ENCODE results near the gene TAF1B.
"Not testable (repeated sequence)": the region's sequence is repeated elsewhere in the genome, so short reads cannot be mapped to it uniquely, and the experiment has no call there.

Gene TAF1B

DNA sequence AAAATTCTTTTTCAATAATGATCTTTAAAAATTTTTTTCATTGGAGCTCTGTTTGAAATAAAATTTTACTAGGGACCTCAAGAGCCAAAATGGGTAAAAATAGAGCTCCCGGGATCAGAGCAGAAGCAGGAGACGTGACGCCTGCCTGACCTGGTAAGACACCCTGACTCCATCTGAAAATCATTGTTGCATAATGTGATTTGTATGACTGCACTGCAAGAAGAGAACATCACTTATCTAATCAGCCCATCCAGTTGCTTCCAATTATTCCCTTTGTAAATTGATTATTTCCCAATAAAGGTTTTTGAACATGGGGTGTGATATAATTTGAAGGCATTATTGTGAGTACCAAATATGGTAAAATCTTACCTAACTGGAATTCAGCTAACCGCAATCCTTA lies 17.1 kb upstream of the TAF1B start:
- POLR2A ChIA-PET (ENCODE audit: low non-redundant PET): interaction anchor here (0.6 kb wide), 1 partner anchor 271 kb away, joined by 3 read pairs; no protein-coding TSS in a partner anchor
- TF ChIP-seq, protein P1, sequence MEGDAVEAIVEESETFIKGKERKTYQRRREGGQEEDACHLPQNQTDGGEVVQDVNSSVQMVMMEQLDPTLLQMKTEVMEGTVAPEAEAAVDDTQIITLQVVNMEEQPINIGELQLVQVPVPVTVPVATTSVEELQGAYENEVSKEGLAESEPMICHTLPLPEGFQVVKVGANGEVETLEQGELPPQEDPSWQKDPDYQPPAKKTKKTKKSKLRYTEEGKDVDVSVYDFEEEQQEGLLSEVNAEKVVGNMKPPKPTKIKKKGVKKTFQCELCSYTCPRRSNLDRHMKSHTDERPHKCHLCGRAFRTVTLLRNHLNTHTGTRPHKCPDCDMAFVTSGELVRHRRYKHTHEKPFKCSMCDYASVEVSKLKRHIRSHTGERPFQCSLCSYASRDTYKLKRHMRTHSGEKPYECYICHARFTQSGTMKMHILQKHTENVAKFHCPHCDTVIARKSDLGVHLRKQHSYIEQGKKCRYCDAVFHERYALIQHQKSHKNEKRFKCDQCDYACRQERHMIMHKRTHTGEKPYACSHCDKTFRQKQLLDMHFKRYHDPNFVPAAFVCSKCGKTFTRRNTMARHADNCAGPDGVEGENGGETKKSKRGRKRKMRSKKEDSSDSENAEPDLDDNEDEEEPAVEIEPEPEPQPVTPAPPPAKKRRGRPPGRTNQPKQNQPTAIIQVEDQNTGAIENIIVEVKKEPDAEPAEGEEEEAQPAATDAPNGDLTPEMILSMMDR (conservative IDR thresholded peaks at IDR 0.05; ENCODE audit: low read depth): no peak
- CTCF ChIA-PET: interaction anchor here (1.8 kb wide), 1 partner anchor 12 kb away, joined by 11 read pairs; no protein-coding TSS in a partner anchor
- DNase-seq (ENCODE audit: low spot score): no peak
- H3K27ac ChIP-seq: no peak overlapping the region

DNA sequence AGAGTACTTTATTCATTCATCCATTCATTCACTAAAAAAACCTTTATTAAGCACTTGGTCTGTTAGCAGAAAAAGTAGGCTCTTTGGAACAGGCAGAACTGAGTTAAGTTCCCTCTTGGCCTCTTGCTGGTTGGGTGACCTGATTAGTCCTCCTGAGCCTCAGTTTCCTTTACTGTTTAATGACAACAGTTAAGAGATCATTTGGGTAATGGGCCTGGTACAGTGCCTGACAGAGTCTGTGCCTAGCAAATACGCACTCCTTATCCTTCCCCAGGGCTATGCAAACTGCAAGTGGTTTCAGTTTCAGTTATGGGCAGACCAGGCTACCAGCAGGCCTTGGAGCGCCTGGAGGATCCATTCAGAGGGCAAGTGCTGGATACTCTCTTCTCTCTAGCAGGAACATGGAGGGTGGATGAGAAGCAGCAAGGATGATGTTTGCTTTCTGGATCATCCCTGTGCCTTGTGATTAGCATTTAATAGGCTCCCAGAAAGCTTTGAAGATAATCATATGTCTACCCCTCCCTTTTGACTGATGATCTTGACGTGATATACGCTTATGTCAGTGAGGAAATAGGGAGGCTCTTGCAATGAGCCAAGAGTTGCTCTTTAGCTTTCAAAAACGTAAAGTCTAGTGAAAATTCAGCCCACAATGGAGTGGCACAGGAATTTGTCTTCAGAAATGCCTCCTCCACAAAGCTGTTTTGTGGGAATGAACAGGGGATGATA lies 12.4 kb upstream of the TAF1B start:
- no peak for DNase-seq (ENCODE audit: low spot score)
- CTCF ChIA-PET: interaction anchor here (0.6 to 1.2 kb wide), 3 partner anchors 17 to 42 kb away, joined by 3 to 11 read pairs (median 3); no protein-coding TSS in a partner anchor
- H3K27ac ChIP-seq: no peak overlapping the region
- POLR2A ChIA-PET (ENCODE audit: low non-redundant PET): interaction anchor here (0.6 to 1.1 kb wide), 2 partner anchors 12 kb away, joined by 3 to 6 read pairs; partner anchors contain the start of gene TAF1B
- TF ChIP-seq, protein P1 (conservative IDR thresholded peaks at IDR 0.05; ENCODE audit: low read depth): no peak

DNA sequence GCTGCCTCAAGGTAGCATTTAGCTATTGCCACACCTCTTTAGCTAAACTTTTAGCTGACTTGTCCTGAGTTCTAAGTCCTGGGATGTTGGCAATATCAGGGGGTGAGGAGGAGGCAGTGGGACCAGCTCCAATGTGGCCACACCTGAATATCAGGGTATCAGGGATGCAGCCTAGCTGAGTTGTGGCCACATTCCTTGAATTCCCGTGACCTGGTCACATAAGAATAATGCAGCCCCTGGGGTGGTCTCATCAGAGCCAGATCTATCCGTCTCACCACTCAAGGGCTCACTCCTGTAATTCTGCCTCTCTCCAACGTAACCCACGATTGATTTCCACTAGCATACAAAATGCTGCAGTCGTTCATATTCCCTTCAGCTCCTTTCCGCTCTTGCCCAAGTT lies 11.6 kb upstream of the TAF1B start:
- no peak for DNase-seq (ENCODE audit: low spot score)
- H3K27ac ChIP-seq: no peak overlapping the region
- CTCF ChIA-PET: interaction anchor here (0.9 to 1.2 kb wide), 2 partner anchors 11 to 18 kb away, joined by 3 to 11 read pairs; partner anchors contain the start of gene TAF1B
- POLR2A ChIA-PET (ENCODE audit: low non-redundant PET): interaction anchor here (1.1 kb wide), 1 partner anchor 11 kb away, joined by 6 read pairs; the partner anchor contains the start of gene TAF1B
- TF ChIP-seq, protein P1 (conservative IDR thresholded peaks at IDR 0.05; ENCODE audit: low read depth): no peak

DNA sequence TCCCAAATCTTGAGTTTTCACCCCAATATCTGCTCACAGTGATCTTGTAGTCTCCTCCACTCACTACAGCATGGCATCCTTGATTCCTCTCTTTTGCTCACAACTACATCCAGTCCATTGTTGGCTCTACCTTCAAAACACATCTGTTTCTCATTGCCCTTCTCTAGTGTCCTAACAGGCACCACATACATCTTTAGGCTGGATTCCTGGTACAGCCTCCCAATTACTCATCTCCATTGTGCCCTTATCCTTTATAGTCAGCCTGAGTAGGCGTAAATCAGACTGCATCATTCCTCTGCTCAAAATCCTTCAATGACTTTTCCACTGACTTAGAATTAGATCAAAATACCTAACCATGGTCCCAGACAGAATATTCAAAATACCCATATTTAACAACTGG lies 10.7 kb upstream of the TAF1B start:
- ChIA-PET CTCF (interaction anchor here (0.7 kb wide), 1 partner anchor 606 kb away, joined by 3 read pairs; no protein-coding TSS in a partner anchor), POLR2A (ENCODE audit: low non-redundant PET) (no interaction called here)
- TF ChIP-seq, protein P1 (conservative IDR thresholded peaks at IDR 0.05; ENCODE audit: low read depth): no peak
- no peak for DNase-seq (ENCODE audit: low spot score)
- no peak overlapping the region for H3K27ac ChIP-seq

DNA sequence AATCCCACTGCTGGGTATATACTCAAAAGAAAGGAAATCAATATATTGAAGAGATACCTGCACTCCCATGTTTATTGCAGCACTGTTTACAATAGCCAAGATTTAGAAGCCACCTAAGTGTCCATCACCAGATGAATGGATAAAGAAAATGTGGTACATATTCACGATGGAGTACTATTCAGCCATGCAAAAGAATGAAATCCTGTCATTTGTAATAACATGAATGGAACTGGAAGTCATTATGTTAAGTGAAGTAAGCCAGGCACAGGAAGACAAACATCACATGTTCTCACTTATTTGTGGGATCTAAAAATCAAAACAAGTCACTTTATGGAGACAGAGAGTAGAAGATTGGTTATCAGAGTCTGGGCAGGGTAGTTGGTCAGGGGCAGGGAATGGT lies 8.2 kb upstream of the TAF1B start:
- DNase-seq (ENCODE audit: low spot score); CTCF ChIA-PET; H3K27ac ChIP-seq; POLR2A ChIA-PET (ENCODE audit: low non-redundant PET): not testable (repeated sequence)

DNA sequence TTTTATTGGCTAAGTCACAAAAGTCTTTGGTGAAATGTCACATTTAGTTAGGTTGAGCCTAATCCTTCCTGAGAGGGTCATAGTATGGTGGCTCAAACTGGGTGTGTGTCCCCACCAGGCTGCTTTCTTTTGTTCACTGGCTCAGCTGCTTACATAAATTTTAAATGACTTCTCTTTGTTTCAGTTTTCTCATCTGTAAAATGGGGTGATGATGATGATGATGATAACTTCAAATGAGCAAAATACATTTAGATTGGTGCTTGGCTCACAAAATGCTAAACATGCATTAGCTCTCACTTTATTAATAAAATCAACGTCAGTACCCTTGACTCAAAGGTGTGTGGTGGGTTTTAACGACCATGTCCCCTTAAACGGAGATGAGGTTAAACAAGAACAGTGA lies 7.2 kb upstream of the TAF1B start:
- ChIA-PET CTCF (no interaction called here), POLR2A (ENCODE audit: low non-redundant PET) (no interaction called here)
- no peak overlapping the region for H3K27ac ChIP-seq
- DNase-seq (ENCODE audit: low spot score): no peak
- TF ChIP-seq, protein P1 (conservative IDR thresholded peaks at IDR 0.05; ENCODE audit: low read depth): no peak

DNA sequence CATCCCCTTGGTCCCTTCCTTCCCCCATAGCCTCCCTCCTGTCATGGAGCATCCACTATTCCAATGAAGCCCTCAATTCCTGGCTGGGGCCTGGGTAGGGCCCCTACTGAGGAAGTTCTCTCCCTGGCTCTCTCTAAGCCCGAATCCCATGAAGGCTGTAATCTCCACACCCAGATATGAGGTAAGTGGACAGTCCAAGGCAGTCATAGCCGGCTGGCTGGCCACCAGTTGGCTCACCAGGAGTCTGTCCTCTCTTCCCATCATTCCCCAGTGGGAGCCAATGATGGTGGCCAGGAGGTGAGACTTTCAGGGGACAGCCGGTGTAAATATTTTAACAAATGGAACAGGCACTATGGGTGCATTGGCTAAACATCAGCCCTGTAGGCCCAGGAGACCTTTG lies 6.8 kb upstream of the TAF1B start:
- ChIA-PET CTCF (no interaction called here), POLR2A (ENCODE audit: low non-redundant PET) (no interaction called here)

More for the DNA sequence above, 6.8 kb upstream of the TAF1B start:
- no peak for DNase-seq (ENCODE audit: low spot score)
- TF ChIP-seq, protein P1 (conservative IDR thresholded peaks at IDR 0.05; ENCODE audit: low read depth): no peak
- peak overlapping the region; percentile 68 for H3K27ac ChIP-seq

Measured in RWPE1 (cell line).